CD4-positive, alpha-beta T cell treated with Interleukin-12 subunit alpha and Interleukin-12 subunit beta, for 1 hour (primary cell): ENCODE measurements around the gene MRPS16.

Source experiments
- DNase-seq: peaks from one replicate; pipeline ENCODE4 v3.0.0-alpha.2; 2020

Gene MRPS16

GRCh38 chr10:73238990-73239566, 13.4 kb downstream of the MRPS16 start:
- DNase-seq = no peak

GRCh38 chr10:73234695-73235094, 17.7 kb downstream of the MRPS16 start:
- DNase-seq = no peak

GRCh38 chr10:73233883-73234282, 18.6 kb downstream of the MRPS16 start:
- DNase-seq = no peak

- no peak for DNase-seq
Observed at GRCh38 chr10:73232887-73233286, 19.6 kb downstream of the MRPS16 start.

- DNase-seq = no peak
Observed at GRCh38 chr10:73229567-73229966, 22.9 kb downstream of the MRPS16 start.

- DNase-seq = no peak
Observed at GRCh38 chr10:73228247-73228646, 24.2 kb downstream of the MRPS16 start.

- DNase-seq = no peak
Observed at GRCh38 chr10:73226663-73227062, 25.8 kb downstream of the MRPS16 start.

GRCh38 chr10:73225518-73225917, 26.9 kb downstream of the MRPS16 start:
- no peak for DNase-seq

GRCh38 chr10:73220989-73221388, 31.5 kb downstream of the MRPS16 start:
- DNase-seq = no peak

GRCh38 chr10:73219384-73219783, 33.1 kb downstream of the MRPS16 start:
- DNase-seq = no peak

- peak; percentile 7 for DNase-seq
Observed at GRCh38 chr10:73218431-73219191, 33.8 kb downstream of the MRPS16 start.

- DNase-seq = no peak
Observed at GRCh38 chr10:73217628-73218027, 34.8 kb downstream of the MRPS16 start.

GRCh38 chr10:73215749-73216148, 36.7 kb downstream of the MRPS16 start:
- DNase-seq = no peak

- no peak for DNase-seq
Observed at GRCh38 chr10:73211106-73211811, 41.2 kb downstream of the MRPS16 start.

- no peak for DNase-seq
Observed at GRCh38 chr10:73210395-73211105, 41.9 kb downstream of the MRPS16 start.

GRCh38 chr10:73209705-73210104, 42.7 kb downstream of the MRPS16 start:
- DNase-seq = no peak

- no peak for DNase-seq
Observed at GRCh38 chr10:73207883-73208282, 44.6 kb downstream of the MRPS16 start.

GRCh38 chr10:73206385-73206784, 46.1 kb downstream of the MRPS16 start:
- no peak for DNase-seq

- no peak for DNase-seq
Observed at GRCh38 chr10:73205890-73206289, 46.6 kb downstream of the MRPS16 start.

- no peak for DNase-seq
Observed at GRCh38 chr10:73205081-73205480, 47.4 kb downstream of the MRPS16 start.
